WTC11 (cell line): ENCODE data around the gene FAM9B. TPM values are rescaled to one million over a fixed set of nuclear protein-coding genes. Genes with fewer than 3 reads are reported as not detected.

Experiments used
- ATAC-seq: fragments of 200-7000 bp; cut with Tn5 transposase; 2 replicates; pipeline ENCODE4 v1.10.0; 2021; ENCODE audit warnings: mild to moderate bottlenecking, moderate library complexity
- CTCF ChIA-PET: fragments of 300-600 bp; sonication (Branson Sonifier 250); formaldehyde crosslinking; loops from one replicate; lab custom pipeline; 2021; ENCODE audit warnings: antibody characterized with exemption; lab: Charles Lee
- POLR2A ChIA-PET: fragments of 350-600 bp; sonication (Branson Sonifier 250); formaldehyde crosslinking; loops from one replicate; lab custom pipeline; 2021; ENCODE audit warnings: antibody characterized with exemption; lab: Charles Lee
- DNase-seq: peaks from one replicate; pipeline ENCODE4 v3.0.0; 2021; ENCODE audit warnings: low spot score
- H3K27ac Mint-ChIP-seq: 2 replicates; pipeline ENCODE4 v1.8.0; 2021; ENCODE audit warnings: mixed read lengths
- H3K27me3 Mint-ChIP-seq: 2 replicates; pipeline ENCODE4 v1.8.0; 2021; ENCODE audit warnings: low read depth, mild to moderate bottlenecking, moderate library complexity, mixed read lengths
- H3K36me3 Mint-ChIP-seq: 2 replicates; pipeline ENCODE4 v1.8.0; 2021; ENCODE audit warnings: mixed read lengths
- H3K4me1 Mint-ChIP-seq: 2 replicates; pipeline ENCODE4 v1.8.0; 2022; ENCODE audit warnings: mixed read lengths
- H3K4me3 Mint-ChIP-seq: 2 replicates; pipeline ENCODE4 v1.8.0; 2021; ENCODE audit warnings: mild to moderate bottlenecking, moderate library complexity, mixed read lengths
- H3K9me3 Mint-ChIP-seq: 2 replicates; pipeline ENCODE4 v1.8.0; 2021; ENCODE audit warnings: mixed read lengths
- ATF1 ChIP-seq: sonication (generic); formaldehyde crosslinking; IDR thresholded peaks from 2 replicates; pipeline ENCODE4 v1.8.1; 2023; ENCODE audit warnings: mild to moderate bottlenecking, moderate library complexity, missing genetic modification reagents
- CBFB ChIP-seq: sonication (generic); formaldehyde crosslinking; IDR thresholded peaks from 2 replicates; pipeline ENCODE4 v1.8.1; 2022; ENCODE audit warnings: mild to moderate bottlenecking, low read depth, missing genetic modification reagents
- CREB1 ChIP-seq: sonication (generic); formaldehyde crosslinking; IDR thresholded peaks from 2 replicates; pipeline ENCODE4 v1.8.0; 2023; ENCODE audit warnings: mild to moderate bottlenecking, missing genetic modification reagents
- CREM ChIP-seq: sonication (generic); formaldehyde crosslinking; IDR thresholded peaks from 2 replicates; pipeline ENCODE4 v1.8.1; 2022; ENCODE audit warnings: mild to moderate bottlenecking, missing genetic modification reagents, moderate library complexity
- ETV6 ChIP-seq: sonication (generic); formaldehyde crosslinking; IDR thresholded peaks from 2 replicates; pipeline ENCODE4 v1.8.1; 2022; ENCODE audit warnings: mild to moderate bottlenecking, missing genetic modification reagents
- IRF2 ChIP-seq: sonication (generic); formaldehyde crosslinking; IDR thresholded peaks from 2 replicates; pipeline ENCODE4 v1.8.0; 2022; ENCODE audit warnings: low read depth, missing genetic modification reagents, borderline replicate concordance
- MLX ChIP-seq: sonication (generic); formaldehyde crosslinking; IDR thresholded peaks from 2 replicates; pipeline ENCODE4 v1.8.1; 2023; ENCODE audit warnings: mild to moderate bottlenecking, missing genetic modification reagents, moderate library complexity
- MXD4 ChIP-seq: fragments of 250-450 bp; sonication (Bioruptor Pico); IDR thresholded peaks from 2 replicates; pipeline ENCODE4 v1.8.0; 2021; ENCODE audit warnings: mild to moderate bottlenecking, moderate library complexity, borderline replicate concordance
- NFATC4 ChIP-seq: fragments of 250-450 bp; sonication (Bioruptor Pico); IDR thresholded peaks from 2 replicates; pipeline ENCODE4 v1.9.0; 2021; ENCODE audit warnings: mild to moderate bottlenecking
- NFYB ChIP-seq: sonication (generic); formaldehyde crosslinking; conservative IDR thresholded peaks from 2 replicates; pipeline ENCODE4 v1.8.0; 2022; ENCODE audit warnings: low read depth, missing genetic modification reagents
- NR2C2 ChIP-seq: sonication (generic); formaldehyde crosslinking; IDR thresholded peaks from 2 replicates; pipeline ENCODE4 v1.8.0; 2022; ENCODE audit warnings: mild to moderate bottlenecking, missing genetic modification reagents
- OVOL2 ChIP-seq: fragments of 250-450 bp; sonication (Bioruptor Pico); IDR thresholded peaks from 2 replicates; pipeline ENCODE4 v1.9.0; 2021; ENCODE audit warnings: mild to moderate bottlenecking, borderline replicate concordance
- RELA ChIP-seq: sonication (generic); formaldehyde crosslinking; IDR thresholded peaks from 2 replicates; pipeline ENCODE4 v1.8.1; 2022; ENCODE audit warnings: missing genetic modification reagents, mild to moderate bottlenecking, borderline replicate concordance
- SP1 ChIP-seq: sonication (generic); formaldehyde crosslinking; conservative IDR thresholded peaks from 2 replicates; pipeline ENCODE4 v1.8.1; 2022; ENCODE audit warnings: missing genetic modification reagents
- TCF7 ChIP-seq: sonication (generic); formaldehyde crosslinking; IDR thresholded peaks from 2 replicates; pipeline ENCODE4 v1.8.0; 2022; ENCODE audit warnings: mild to moderate bottlenecking, low read depth, missing genetic modification reagents, moderate library complexity
- ZNF423 ChIP-seq: fragments of 250-450 bp; sonication (Bioruptor Pico); IDR thresholded peaks from 2 replicates; pipeline ENCODE4 v2.1.2; 2022; ENCODE audit warnings: mild to moderate bottlenecking, moderate library complexity
- ZNF425 ChIP-seq: fragments of 250-450 bp; sonication (Bioruptor Pico); conservative IDR thresholded peaks from 2 replicates; pipeline ENCODE4 v1.9.0; 2021; ENCODE audit warnings: mild to moderate bottlenecking
- ZNF532 ChIP-seq: fragments of 250-450 bp; sonication (Bioruptor Pico); IDR thresholded peaks from 2 replicates; pipeline ENCODE4 v1.9.0; 2021; ENCODE audit warnings: mild to moderate bottlenecking, borderline replicate concordance
- total RNA-seq: library from RNA; stranded (reverse); gene quantifications from 3 replicates; pipeline ENCODE4 v1.2.3, GENCODE V29; 2021
- TF ChIP-seq, protein P1 (sequence below): sonication (generic); formaldehyde crosslinking; IDR thresholded peaks from 2 replicates; pipeline ENCODE4 v1.8.0; 2022; ENCODE audit warnings: mild to moderate bottlenecking, missing genetic modification reagents
- TF ChIP-seq, protein P2 (sequence below): fragments of 250-450 bp; sonication (Bioruptor Pico); IDR thresholded peaks from 2 replicates; pipeline ENCODE4 v2.1.2; 2022; ENCODE audit warnings: mild to moderate bottlenecking, moderate library complexity
- TF ChIP-seq, protein P3 (sequence below): sonication (generic); formaldehyde crosslinking; IDR thresholded peaks from 2 replicates; pipeline ENCODE4 v1.8.1; 2022; ENCODE audit warnings: low read depth, mild to moderate bottlenecking, moderate library complexity, missing genetic modification reagents, borderline replicate concordance
- TF ChIP-seq, protein P4 (sequence below): sonication (generic); formaldehyde crosslinking; IDR thresholded peaks from 2 replicates; pipeline ENCODE4 v1.8.1; 2023; ENCODE audit warnings: mild to moderate bottlenecking, missing genetic modification reagents
- TF ChIP-seq, protein P5 (sequence below): sonication (generic); formaldehyde crosslinking; IDR thresholded peaks from 2 replicates; pipeline ENCODE4 v1.8.1; 2023; ENCODE audit warnings: mild to moderate bottlenecking, missing genetic modification reagents, moderate library complexity

The FAM9B gene
- total RNA-seq, 1 experiment from 2014 or later = not detected

- Mint-ChIP-seq H3K27ac (no peak overlapping the region), H3K27me3 (no peaks in the 10 kb centered on the region; the same call in 1 of the 2 replicates), H3K4me1 (no peaks in the 10 kb centered on the region; the same call in 1 of the 2 replicates), H3K4me3 (no peak overlapping the region), H3K36me3 (no peaks in the 10 kb centered on the region), H3K9me3 (peaks cover 7% of the 10 kb centered on the region; the same call in 1 of the 2 replicates)
- ChIA-PET CTCF (no interaction called here), POLR2A (no interaction called here)
- TF ChIP-seq, protein P1, sequence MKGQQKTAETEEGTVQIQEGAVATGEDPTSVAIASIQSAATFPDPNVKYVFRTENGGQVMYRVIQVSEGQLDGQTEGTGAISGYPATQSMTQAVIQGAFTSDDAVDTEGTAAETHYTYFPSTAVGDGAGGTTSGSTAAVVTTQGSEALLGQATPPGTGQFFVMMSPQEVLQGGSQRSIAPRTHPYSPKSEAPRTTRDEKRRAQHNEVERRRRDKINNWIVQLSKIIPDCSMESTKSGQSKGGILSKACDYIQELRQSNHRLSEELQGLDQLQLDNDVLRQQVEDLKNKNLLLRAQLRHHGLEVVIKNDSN = no peak
- TF ChIP-seq NFATC4 (CRISPR knock-in tag) (no peak), NR2C2 (CRISPR knock-in tag) (no peak), MLX (CRISPR knock-in tag) (no peak), ATF1 (CRISPR knock-in tag) (no peak), NFYB (CRISPR knock-in tag) (no peak), CREM (CRISPR knock-in tag) (no peak), MXD4 (CRISPR knock-in tag) (no peak), ETV6 (CRISPR knock-in tag) (no peak), CREB1 (CRISPR knock-in tag) (no peak), ZNF532 (CRISPR knock-in tag) (no peak), IRF2 (CRISPR knock-in tag) (no peak), TCF7 (no peak)
- TF ChIP-seq, protein P2, sequence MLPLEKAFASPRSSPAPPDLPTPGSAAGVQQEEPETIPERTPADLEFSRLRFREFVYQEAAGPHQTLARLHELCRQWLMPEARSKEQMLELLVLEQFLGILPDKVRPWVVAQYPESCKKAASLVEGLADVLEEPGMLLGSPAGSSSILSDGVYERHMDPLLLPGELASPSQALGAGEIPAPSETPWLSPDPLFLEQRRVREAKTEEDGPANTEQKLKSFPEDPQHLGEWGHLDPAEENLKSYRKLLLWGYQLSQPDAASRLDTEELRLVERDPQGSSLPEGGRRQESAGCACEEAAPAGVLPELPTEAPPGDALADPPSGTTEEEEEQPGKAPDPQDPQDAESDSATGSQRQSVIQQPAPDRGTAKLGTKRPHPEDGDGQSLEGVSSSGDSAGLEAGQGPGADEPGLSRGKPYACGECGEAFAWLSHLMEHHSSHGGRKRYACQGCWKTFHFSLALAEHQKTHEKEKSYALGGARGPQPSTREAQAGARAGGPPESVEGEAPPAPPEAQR (CRISPR knock-in tag) = no peak
- no peak for DNase-seq
- ATAC-seq = no peak
Observed at GRCh38 chrX:9038244-9038643, 4.3 kb upstream of the FAM9B start.

DNA sequence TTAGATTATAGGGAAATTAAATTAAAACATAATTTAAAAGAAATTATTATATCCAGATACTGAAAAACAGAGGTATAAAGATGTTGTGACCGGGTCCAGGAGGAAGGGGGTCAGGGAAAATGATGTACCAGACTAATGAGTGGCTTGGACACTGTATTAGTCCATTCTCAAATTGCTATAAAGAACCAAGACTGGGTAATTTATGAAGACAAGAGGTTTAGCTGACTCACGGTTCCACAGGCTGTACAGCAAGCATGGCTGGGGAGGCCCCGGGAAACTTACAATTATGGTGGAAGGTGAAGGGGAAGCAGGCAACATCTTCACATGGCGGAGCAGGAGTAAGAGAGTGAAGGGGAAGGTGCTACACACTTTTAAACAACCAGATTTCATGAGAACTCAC lies 3.4 kb upstream of the FAM9B start:
- no peak for ATAC-seq
- no peaks in the 10 kb centered on the region; the same call in 1 of the 2 replicates for H3K27me3 Mint-ChIP-seq
- no peak for DNase-seq
- no peaks in the 10 kb centered on the region for H3K36me3 Mint-ChIP-seq
- ChIA-PET CTCF (no interaction called here), POLR2A (no interaction called here)
- H3K9me3 Mint-ChIP-seq = peaks cover 7% of the 10 kb centered on the region; the same call in 1 of the 2 replicates
- no peaks in the 10 kb centered on the region; the same call in 1 of the 2 replicates for H3K4me1 Mint-ChIP-seq
- H3K4me3 Mint-ChIP-seq = no peak overlapping the region
- no peak overlapping the region for H3K27ac Mint-ChIP-seq
- TF ChIP-seq OVOL2 (CRISPR knock-in tag) (no peak), CBFB (CRISPR knock-in tag) (no peak), RELA (CRISPR knock-in tag) (no peak), ZNF425 (CRISPR knock-in tag) (no peak), SP1 (CRISPR knock-in tag) (no peak), ZNF423 (CRISPR knock-in tag) (no peak)
- TF ChIP-seq, protein P3, sequence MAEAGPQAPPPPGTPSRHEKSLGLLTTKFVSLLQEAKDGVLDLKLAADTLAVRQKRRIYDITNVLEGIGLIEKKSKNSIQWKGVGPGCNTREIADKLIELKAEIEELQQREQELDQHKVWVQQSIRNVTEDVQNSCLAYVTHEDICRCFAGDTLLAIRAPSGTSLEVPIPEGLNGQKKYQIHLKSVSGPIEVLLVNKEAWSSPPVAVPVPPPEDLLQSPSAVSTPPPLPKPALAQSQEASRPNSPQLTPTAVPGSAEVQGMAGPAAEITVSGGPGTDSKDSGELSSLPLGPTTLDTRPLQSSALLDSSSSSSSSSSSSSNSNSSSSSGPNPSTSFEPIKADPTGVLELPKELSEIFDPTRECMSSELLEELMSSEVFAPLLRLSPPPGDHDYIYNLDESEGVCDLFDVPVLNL (CRISPR knock-in tag) = no peak
- TF ChIP-seq, protein P4, sequence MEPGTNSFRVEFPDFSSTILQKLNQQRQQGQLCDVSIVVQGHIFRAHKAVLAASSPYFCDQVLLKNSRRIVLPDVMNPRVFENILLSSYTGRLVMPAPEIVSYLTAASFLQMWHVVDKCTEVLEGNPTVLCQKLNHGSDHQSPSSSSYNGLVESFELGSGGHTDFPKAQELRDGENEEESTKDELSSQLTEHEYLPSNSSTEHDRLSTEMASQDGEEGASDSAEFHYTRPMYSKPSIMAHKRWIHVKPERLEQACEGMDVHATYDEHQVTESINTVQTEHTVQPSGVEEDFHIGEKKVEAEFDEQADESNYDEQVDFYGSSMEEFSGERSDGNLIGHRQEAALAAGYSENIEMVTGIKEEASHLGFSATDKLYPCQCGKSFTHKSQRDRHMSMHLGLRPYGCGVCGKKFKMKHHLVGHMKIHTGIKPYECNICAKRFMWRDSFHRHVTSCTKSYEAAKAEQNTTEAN (CRISPR knock-in tag) = no peak
- TF ChIP-seq, protein P5, sequence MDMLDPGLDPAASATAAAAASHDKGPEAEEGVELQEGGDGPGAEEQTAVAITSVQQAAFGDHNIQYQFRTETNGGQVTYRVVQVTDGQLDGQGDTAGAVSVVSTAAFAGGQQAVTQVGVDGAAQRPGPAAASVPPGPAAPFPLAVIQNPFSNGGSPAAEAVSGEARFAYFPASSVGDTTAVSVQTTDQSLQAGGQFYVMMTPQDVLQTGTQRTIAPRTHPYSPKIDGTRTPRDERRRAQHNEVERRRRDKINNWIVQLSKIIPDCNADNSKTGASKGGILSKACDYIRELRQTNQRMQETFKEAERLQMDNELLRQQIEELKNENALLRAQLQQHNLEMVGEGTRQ = no peak
